Head of caudate nucleus (tissue), 42 donors: ENCODE measurements around the gene VGLL1.

Experiments used
- DNase-seq, 42 donors: peaks; one replicate each; pipeline versions ENCODE4 v3.0.0 to v3.0.0-alpha.2; 2020 to 2021; ENCODE audit warnings: mixed read lengths in 7 of 42
- intact Hi-C: fragments of 100-400 bp; cut with DNase I; formaldehyde crosslinking; loops from one replicate; pipeline ENCODE4 v1.15.0; 2022

Gene VGLL1

GRCh38 chrX:136542281-136542680, 10.3 kb downstream of the VGLL1 start:
- intact Hi-C loops: no loop called here
- no peak for DNase-seq

GRCh38 chrX:136546371-136546781, 14.4 kb downstream of the VGLL1 start:
- DNase-seq: no peak

GRCh38 chrX:136549226-136549625, 17.2 kb downstream of the VGLL1 start:
- DNase-seq: no peak
- intact Hi-C loops: no loop called here

More at GRCh38 chrX:136546371-136546781, 14.4 kb downstream of the VGLL1 start:
- intact Hi-C loops: no loop called here

- intact Hi-C loops: no loop called here
Observed at GRCh38 chrX:136551410-136551809, 19.4 kb downstream of the VGLL1 start.

GRCh38 chrX:136555694-136556093, 23.7 kb downstream of the VGLL1 start:
- no peak for DNase-seq
- intact Hi-C loops: no loop called here

More at GRCh38 chrX:136551410-136551809, 19.4 kb downstream of the VGLL1 start:
- DNase-seq: no peak

GRCh38 chrX:136572030-136572429, 40.0 kb downstream of the VGLL1 start:
- intact Hi-C loops: no loop called here
- no peak for DNase-seq

- no peak for DNase-seq
- intact Hi-C loops: no loop called here
Observed at GRCh38 chrX:136574548-136574947, 42.5 kb downstream of the VGLL1 start.

GRCh38 chrX:136577552-136577951, 45.5 kb downstream of the VGLL1 start:
- peak in 41 of 42 donors; percentile 11 to 77 (median 49) for DNase-seq
- intact Hi-C loops: no loop called here

- no peak for DNase-seq
- intact Hi-C loops: no loop called here
Observed at GRCh38 chrX:136580316-136580715, 48.3 kb downstream of the VGLL1 start.

GRCh38 chrX:136582624-136583023, 50.6 kb downstream of the VGLL1 start:
- intact Hi-C loops: no loop called here
- no peak for DNase-seq

GRCh38 chrX:136584545-136584944, 52.5 kb downstream of the VGLL1 start:
- no peak for DNase-seq
- intact Hi-C loops: no loop called here

GRCh38 chrX:136585262-136585661, 53.2 kb downstream of the VGLL1 start:
- no peak for DNase-seq
- intact Hi-C loops: no loop called here

GRCh38 chrX:136585960-136586359, 53.9 kb downstream of the VGLL1 start:
- intact Hi-C loops: no loop called here
- no peak for DNase-seq

GRCh38 chrX:136586386-136586785, 54.4 kb downstream of the VGLL1 start:
- intact Hi-C loops: no loop called here
- DNase-seq: no peak

GRCh38 chrX:136587532-136587931, 55.5 kb downstream of the VGLL1 start:
- intact Hi-C loops: no loop called here
- DNase-seq: no peak

- intact Hi-C loops: no loop called here
- DNase-seq: no peak
Observed at GRCh38 chrX:136588036-136588435, 56.0 kb downstream of the VGLL1 start.

GRCh38 chrX:136589966-136590365, 58.0 kb downstream of the VGLL1 start:
- intact Hi-C loops: no loop called here
- no peak for DNase-seq

- DNase-seq: no peak
- intact Hi-C loops: no loop called here
Observed at GRCh38 chrX:136597356-136597755, 65.3 kb downstream of the VGLL1 start.

GRCh38 chrX:136597954-136598353, 65.9 kb downstream of the VGLL1 start:
- intact Hi-C loops: no loop called here
- no peak for DNase-seq

GRCh38 chrX:136598631-136599030, 66.6 kb downstream of the VGLL1 start:
- DNase-seq: no peak
- intact Hi-C loops: no loop called here

GRCh38 chrX:136600059-136600458, 68.0 kb downstream of the VGLL1 start:
- no peak for DNase-seq
- intact Hi-C loops: no loop called here
